Choroid plexus epithelial cell (primary cell): ENCODE data around the gene AFAP1L2.

Experiments used
- DNase-seq: peaks from one replicate; pipeline ENCODE4 v3.0.0-alpha.2; 2010; ENCODE audit warnings: low read depth
- H3K4me3 ChIP-seq: 2 replicates; pipeline ENCODE4 v1.5.1; 2011; ENCODE audit warnings: low read depth, mild to moderate bottlenecking, control low read depth, low read length, moderate library complexity
- CTCF ChIP-seq: conservative IDR thresholded peaks from 2 replicates; pipeline ENCODE4 v1.5.1; 2011; ENCODE audit warnings: low read depth, mild to moderate bottlenecking, control low read depth, inconsistent platforms, low read length, moderate library complexity

AFAP1L2 gene

GRCh38 chr10:114362826-114363355, 41.4 kb downstream of the AFAP1L2 start:
- DNase-seq = no peak
- no peak overlapping the region for H3K4me3 ChIP-seq
- TF ChIP-seq CTCF = no peak

GRCh38 chr10:114359953-114360345, 44.4 kb downstream of the AFAP1L2 start:
- no peak for DNase-seq
- H3K4me3 ChIP-seq = no peak overlapping the region
- TF ChIP-seq CTCF = no peak

GRCh38 chr10:114359041-114359952, 45.0 kb downstream of the AFAP1L2 start:
- peak; percentile 93 for DNase-seq
- H3K4me3 ChIP-seq = no peak overlapping the region
- no peak for TF ChIP-seq CTCF

- H3K4me3 ChIP-seq = no peak overlapping the region
- no peak for DNase-seq
- TF ChIP-seq CTCF = no peak
These were observed 46.7 kb downstream of the AFAP1L2 start for GRCh38 chr10:114357515-114357996.

- H3K4me3 ChIP-seq = no peak overlapping the region
- peak; percentile 82 for DNase-seq
These were observed 47.4 kb downstream of the AFAP1L2 start for GRCh38 chr10:114356751-114357514.

GRCh38 chr10:114356126-114356525, 48.2 kb downstream of the AFAP1L2 start:
- TF ChIP-seq CTCF = no peak
- DNase-seq = no peak
- no peak overlapping the region for H3K4me3 ChIP-seq

More at GRCh38 chr10:114356751-114357514, 47.4 kb downstream of the AFAP1L2 start:
- no peak for TF ChIP-seq CTCF
